ENCODE data around the gene CRB1.

CRB1 gene

DNA sequence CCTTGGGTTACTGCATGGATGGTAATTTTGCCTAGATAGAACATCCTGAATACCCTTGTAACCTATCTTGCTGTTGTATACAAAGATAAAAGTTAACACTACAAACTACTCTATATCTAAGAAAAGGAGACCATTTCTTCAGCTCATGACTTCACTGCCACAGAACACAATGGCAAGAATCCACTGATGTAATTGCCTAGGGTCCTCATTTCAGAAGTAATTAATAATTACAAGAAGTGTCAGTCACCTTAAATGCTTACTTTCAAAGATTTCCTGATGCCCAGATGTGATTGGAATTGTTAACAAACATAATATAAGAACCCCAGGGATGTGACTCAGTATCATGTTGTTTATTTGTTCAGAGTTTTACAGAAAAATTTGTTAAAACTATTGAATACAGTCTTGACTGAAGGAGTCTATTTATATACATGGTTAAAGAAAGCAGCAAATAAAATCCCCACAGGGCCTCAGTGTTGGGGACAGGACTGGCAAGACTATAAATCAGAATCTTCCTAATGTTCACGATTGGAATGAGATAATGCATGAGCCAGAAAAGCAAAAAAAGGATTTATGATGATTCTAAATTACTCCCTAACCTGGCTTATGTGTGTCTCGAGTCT, 83.9 kb downstream of the CRB1 start:
- DNase-seq (ENCODE audit: low spot score) = no peak

DNA sequence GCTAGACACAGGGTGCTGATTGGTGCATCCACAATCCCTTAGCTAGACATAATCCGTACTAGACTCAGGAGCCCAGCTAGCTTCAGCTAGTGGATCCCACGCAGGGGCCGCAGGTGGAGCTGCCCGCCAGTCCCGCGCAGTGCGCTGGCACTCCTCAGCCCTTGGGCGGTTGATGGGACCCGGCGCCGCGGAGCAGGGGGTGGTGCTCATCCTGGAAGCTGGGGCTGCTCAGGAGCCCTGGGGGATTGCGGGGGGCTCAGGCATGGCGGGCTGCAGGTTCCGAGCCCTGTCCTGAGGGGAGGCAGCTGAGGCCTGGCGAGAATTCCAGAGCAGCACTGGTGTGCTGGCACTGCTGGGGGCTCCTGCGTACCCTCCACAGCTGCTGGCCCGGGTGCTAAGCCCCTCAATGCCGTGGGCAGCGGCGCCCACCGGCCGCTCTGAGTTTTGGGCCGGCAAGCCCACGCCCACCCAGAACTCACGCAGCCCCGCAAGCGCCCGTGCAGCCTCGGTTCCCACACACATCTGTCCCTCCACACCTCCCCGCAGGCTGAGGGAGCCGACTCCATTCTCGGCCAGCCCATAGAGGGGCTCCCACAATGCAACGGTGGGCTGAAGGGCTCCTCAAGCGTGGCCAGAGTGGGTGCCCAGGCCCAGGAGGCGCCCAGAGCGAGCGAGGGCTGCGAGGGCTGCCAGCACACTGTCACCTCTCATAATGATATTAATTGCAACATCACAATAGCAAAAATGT, 87.4 kb downstream of the CRB1 start:
- no peak for DNase-seq (ENCODE audit: low spot score)

DNA sequence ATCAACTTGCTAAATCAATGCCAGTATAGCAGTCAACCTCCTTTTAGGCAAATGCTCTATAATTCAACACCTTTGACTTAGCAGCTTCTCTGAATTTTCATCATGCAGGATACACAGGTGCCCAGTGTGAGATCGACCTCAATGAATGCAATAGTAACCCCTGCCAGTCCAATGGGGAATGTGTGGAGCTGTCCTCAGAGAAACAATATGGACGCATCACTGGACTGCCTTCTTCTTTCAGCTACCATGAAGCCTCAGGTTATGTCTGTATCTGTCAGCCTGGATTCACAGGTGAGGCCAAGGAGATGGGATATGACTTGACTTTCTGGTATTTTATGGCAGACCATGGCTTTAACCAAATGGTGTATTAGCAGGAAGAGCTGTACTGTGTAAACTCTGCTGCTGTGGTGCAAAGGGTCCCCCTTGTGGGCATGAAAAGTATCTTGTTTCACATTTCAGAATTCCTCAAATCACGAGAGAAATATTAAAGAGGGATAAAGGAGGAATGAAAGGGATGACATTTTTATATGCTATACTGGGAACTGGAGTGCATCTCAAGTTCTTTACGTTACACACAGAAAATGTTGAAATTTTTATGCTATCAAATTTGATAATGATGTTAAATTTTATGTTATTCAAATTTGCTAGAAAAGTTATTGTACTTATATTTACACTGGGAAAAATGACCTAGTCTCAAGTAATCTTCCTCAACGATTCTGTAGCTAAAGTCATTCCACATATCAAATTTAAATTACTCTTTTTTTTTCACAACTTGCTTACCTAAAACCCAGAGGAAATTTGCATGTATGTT, 88.9 kb downstream of the CRB1 start:
- DNase-seq (ENCODE audit: low spot score) = peak; percentile 44

DNA sequence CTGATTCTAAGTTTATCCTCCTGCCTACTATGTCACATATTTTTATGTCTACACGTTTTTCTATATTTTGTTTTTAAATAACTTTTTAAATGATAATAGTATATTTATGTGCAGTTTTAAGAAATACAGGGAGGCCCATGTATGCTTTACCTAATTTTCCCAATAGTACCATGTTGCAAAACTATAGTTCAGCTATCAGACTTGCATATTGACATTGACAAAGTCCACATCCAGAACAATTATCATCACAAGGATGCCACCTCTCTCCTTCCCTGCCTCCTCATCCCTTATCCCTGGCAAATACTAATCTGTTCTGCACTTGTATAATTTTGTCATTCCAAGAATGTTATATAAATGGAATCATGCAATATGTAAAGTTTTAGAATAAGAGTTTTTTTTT, 90.9 kb downstream of the CRB1 start:
- no peak for DNase-seq (ENCODE audit: low spot score)

DNA sequence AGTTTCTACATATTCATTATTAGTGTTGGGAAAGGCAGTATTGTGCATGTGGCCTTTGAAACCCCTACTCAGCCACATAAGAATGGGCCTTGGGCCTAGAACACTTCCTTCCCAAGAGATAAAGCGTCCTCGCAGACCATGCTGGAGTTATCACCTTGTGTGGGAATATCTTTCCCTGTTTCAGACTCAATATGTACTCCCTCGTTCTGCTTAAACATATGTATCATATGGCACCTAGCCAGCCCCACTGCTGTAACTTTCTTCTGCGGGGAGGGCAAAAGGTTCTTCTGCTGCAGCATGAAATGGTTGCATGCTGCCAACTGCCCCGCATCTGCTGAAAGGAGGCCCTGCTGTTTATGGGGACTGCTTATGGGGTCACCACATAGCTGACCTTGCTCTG, 92.0 kb downstream of the CRB1 start:
- DNase-seq (ENCODE audit: low spot score) = no peak

DNA sequence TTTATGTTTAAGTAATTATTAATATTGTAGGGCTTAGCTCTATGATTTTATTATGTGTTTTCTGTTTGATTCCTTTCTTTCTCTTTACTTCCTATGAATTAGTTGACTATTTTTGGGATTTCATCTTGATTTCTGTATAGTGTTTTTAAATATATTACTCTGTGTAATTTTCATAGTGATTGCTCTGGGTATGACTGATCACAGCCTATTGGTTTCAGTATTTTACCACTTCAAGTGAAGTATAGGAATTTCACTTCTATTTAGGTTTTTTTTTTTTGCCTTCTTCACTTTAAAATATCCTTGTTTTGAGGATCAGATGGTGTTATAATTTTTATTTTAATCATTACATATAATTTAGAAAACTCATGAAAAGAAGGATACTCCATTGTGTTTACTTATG, 94.8 kb downstream of the CRB1 start:
- DNase-seq (ENCODE audit: low spot score) = no peak

GRCh38 chr1:197363855-197364254, 95.8 kb downstream of the CRB1 start:
- no peak for DNase-seq (ENCODE audit: low spot score)

DNA sequence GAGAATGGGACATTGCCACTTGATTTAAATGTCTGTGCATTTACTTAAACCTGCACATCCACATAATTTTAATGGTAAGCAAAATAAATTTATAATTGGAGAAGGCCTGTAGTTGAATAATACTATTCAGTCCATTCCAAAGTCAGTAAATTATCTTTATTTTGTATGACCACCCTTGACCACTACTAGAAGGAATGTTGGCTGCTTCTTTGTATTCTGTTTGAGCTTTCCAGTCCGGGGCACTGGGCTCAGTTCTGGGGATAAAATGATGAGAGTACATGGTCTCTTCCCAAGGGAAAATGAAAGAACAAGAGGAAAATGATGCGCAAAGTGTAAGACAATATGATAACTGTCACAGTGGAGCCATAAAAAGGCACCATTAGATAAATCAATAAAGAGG, 98.9 kb downstream of the CRB1 start:
- DNase-seq (ENCODE audit: low spot score) = no peak

DNA sequence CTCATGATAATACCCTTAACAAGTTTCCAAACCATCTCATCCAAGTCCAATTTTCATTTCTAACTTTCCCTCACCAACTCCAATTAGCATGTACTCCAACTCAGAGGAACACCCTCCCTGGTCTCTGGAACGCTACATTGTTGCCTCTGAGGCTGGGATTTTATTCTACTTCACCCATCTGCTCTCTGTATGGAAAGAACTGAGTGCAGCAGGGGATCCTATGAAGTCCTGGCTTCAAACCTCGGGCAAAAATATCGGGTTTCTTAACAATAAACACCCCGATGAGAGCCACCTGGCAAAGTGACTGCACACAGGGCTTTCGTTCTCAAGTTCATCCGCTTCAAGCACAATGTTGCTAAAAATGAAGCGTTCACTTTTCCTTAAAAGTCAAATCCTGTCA, 99.6 kb downstream of the CRB1 start:
- DNase-seq (ENCODE audit: low spot score) = no peak

GRCh38 chr1:197374428-197374827, 106.4 kb downstream of the CRB1 start:
- no peak for DNase-seq (ENCODE audit: low spot score)

GRCh38 chr1:197384471-197384870, 116.4 kb downstream of the CRB1 start:
- DNase-seq (ENCODE audit: low spot score) = no peak

- no peak for DNase-seq (ENCODE audit: low spot score)
Observed at GRCh38 chr1:197388801-197389200, 120.7 kb downstream of the CRB1 start.

GRCh38 chr1:197390856-197391255, 122.8 kb downstream of the CRB1 start:
- DNase-seq (ENCODE audit: low spot score) = no peak

DNA sequence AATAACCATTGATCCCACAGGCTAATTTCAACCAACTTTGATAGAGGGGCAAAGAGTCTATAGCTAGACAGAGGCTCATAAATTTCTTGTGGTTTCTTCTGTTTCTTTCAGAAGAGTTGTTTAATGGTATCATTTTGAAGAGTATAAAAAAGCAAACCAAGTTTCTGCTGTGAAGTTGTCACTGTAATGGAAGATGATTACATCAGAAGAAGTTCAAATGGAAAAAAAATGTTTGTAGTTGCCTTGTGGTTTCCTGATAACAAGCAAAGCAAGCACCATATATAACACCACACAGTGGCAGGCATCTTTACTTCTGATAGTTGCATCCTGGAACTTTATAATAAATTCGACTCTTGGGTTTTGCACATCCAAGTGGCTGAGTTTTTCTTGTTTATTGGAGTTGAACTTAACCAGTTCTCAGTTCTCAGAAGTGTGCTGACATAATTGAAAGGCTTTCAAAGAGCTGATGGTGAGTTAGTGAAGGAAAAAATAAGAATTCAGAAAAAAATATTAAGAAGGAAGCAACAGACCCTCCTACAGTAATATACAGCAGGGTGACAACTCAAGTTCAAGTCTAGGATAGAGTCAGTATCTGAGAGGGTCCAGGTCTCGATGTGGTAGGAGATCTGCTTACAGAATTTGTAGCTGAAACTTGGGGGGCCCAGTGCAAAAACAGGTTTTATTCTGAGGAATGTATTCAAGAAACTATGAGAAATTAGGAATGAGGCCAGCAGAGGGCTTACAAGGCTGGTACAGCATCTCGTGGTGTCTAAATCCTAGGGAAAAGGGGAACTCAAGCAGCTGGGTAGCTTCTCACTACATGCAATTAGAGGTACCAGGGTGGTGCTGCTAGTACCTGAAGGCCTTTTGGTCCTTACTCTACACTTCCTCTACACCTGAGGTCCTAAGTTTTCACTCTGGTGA, 123.5 kb downstream of the CRB1 start:
- DNase-seq (ENCODE audit: low spot score) = no peak

- no peak for DNase-seq (ENCODE audit: low spot score)
Observed at GRCh38 chr1:197392541-197392940, 124.5 kb downstream of the CRB1 start.

GRCh38 chr1:197393105-197393504, 125.1 kb downstream of the CRB1 start:
- DNase-seq (ENCODE audit: low spot score) = no peak

- DNase-seq (ENCODE audit: low spot score) = no peak
Observed at GRCh38 chr1:197393772-197394171, 125.7 kb downstream of the CRB1 start.

- no peak for DNase-seq (ENCODE audit: low spot score)
Observed at GRCh38 chr1:197394831-197395608, 127.0 kb downstream of the CRB1 start.

DNA sequence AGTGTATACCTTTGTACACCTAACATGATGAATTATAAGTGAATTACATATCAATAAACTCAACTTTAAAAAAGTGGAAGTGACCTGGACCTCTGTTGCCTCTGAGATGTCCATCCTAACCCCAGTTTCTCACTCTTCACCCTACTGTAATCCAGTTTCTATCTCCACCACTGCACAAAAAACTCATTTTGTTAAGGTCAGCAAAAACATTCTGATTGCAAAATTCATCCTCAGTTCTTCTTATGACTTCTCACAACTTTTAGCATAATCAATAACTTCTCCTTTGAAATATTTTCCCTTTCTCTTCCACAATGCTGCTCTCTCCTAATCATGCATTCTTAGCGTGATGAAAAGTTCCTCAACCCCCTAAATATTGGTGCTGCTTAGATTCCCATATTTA, 129.8 kb downstream of the CRB1 start:
- no peak for DNase-seq (ENCODE audit: low spot score)

- DNase-seq (ENCODE audit: low spot score) = peak; percentile 59
Observed at GRCh38 chr1:197399755-197400521, 131.9 kb downstream of the CRB1 start.

DNA sequence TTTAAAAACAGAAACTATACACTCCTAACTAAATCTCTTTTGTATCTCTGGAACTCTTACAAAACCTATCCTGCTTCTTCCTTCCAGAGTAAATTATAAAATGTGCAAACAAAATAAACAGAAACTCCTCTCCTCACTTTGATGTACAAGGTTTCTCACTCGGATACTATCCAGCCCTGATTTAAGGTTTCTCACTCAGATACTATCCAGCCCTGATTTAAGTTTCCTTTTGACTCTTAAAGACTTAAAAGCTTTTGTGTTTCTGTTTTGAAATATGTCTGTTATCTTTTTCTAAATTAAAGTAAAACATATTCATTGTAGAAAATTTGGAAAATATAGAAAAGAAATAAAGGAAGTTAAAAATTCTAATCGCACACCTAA, 132.5 kb downstream of the CRB1 start:
- no peak for DNase-seq (ENCODE audit: low spot score)
